ENCODE measurements around the gene PIF1. TPM values are rescaled to one million over a fixed set of nuclear protein-coding genes. Genes with fewer than 3 reads are reported as not detected.

PIF1 gene
- total RNA-seq, 1 experiment from 2014 or later: 34.9 TPM

- no peak for DNase-seq (ENCODE audit: low read depth, low spot score)
- RAD21 ChIA-PET (ENCODE audit: low non-redundant PET in 1 of 2, low total read pairs in 2 of 2, uncharacterized antibody in 2 of 2, unreplicated experiment in 2 of 2): no interaction called here
- Histone ChIP-seq H3K4me1 (ENCODE audit: control insufficient read depth in 1 of 2, insufficient read depth in 2 of 2, low read length in 2 of 2) (peaks cover 2 to 34% of the 10 kb centered on the region in 2 experiments; a peak in 3 of 4 replicates), H3K36me3 (ENCODE audit: control insufficient read depth in 1 of 2, insufficient read depth in 2 of 2, low read length in 2 of 2) (no peaks in the 10 kb centered on the region), H3K9me3 (ENCODE audit: control insufficient read depth in 1 of 2, insufficient read depth in 1 of 2, low read depth in 1 of 2, low read length in 2 of 2) (no peaks in the 10 kb centered on the region), H3K27ac (ENCODE audit: low read depth, low read length) (no peak overlapping the region), H3K4me3 (replicated peaks in 1 of 2; ENCODE audit: low read depth in 1 of 2, low read length in 2 of 2) (peak overlapping the region in 1 of 2 experiments; percentile 64; a peak in 2 of 4 replicates), H2AFZ (ENCODE audit: low read depth, low read length, poor library complexity, severe bottlenecking) (no peak overlapping the region), H3K27me3 (ENCODE audit: insufficient read depth, low read length) (no peaks in the 10 kb centered on the region), H3K9me2 (ENCODE audit: insufficient read depth) (no peaks in the 10 kb centered on the region), H3K79me2 (ENCODE audit: insufficient read depth, low read length) (no peaks in the 10 kb centered on the region), H4K20me1 (ENCODE audit: insufficient read depth) (no peaks in the 10 kb centered on the region), H3K4me2 (ENCODE audit: low read length) (peak overlapping the region; percentile 93), H3K9ac (ENCODE audit: low read length) (peak overlapping the region; percentile 63; the same call in 1 of the 2 replicates)
- BruUV-seq (replicated peaks): TSS peak; percentile 30
- intact Hi-C loops (cut with micrococcal nuclease): no loop called here
- no peak for ATAC-seq
- CTCF ChIA-PET: no interaction called here
- TF ChIP-seq SIN3A (IDR thresholded peaks at IDR 0.05; ENCODE audit: low read depth): no peak
- TF ChIP-seq, protein P1, sequence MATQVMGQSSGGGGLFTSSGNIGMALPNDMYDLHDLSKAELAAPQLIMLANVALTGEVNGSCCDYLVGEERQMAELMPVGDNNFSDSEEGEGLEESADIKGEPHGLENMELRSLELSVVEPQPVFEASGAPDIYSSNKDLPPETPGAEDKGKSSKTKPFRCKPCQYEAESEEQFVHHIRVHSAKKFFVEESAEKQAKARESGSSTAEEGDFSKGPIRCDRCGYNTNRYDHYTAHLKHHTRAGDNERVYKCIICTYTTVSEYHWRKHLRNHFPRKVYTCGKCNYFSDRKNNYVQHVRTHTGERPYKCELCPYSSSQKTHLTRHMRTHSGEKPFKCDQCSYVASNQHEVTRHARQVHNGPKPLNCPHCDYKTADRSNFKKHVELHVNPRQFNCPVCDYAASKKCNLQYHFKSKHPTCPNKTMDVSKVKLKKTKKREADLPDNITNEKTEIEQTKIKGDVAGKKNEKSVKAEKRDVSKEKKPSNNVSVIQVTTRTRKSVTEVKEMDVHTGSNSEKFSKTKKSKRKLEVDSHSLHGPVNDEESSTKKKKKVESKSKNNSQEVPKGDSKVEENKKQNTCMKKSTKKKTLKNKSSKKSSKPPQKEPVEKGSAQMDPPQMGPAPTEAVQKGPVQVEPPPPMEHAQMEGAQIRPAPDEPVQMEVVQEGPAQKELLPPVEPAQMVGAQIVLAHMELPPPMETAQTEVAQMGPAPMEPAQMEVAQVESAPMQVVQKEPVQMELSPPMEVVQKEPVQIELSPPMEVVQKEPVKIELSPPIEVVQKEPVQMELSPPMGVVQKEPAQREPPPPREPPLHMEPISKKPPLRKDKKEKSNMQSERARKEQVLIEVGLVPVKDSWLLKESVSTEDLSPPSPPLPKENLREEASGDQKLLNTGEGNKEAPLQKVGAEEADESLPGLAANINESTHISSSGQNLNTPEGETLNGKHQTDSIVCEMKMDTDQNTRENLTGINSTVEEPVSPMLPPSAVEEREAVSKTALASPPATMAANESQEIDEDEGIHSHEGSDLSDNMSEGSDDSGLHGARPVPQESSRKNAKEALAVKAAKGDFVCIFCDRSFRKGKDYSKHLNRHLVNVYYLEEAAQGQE (IDR thresholded peaks at IDR 0.05; ENCODE audit: low read depth): no peak
- TF ChIP-seq, protein P2, sequence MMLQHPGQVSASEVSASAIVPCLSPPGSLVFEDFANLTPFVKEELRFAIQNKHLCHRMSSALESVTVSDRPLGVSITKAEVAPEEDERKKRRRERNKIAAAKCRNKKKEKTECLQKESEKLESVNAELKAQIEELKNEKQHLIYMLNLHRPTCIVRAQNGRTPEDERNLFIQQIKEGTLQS (IDR thresholded peaks at IDR 0.05): no peak
- POLR2A ChIA-PET: no interaction called here
Observed at GRCh38 chr15:64776402-64776786, 49.1 kb downstream of the PIF1 start.

Measured in HCT116 (cell line).